ENCODE data around the gene PRADC1.
A peak's percentile ranks its signal among the peaks of the same experiment; 100 is the strongest.

Gene PRADC1

GRCh38 chr2:73255007-73255644 is 22.1 kb upstream of the PRADC1 start:
- TF ChIP-seq SIN3A (IDR thresholded peaks at IDR 0.05; ENCODE audit: borderline replicate concordance, insufficient read depth, low read length): no peak
- 0 out of 2 replicates have a peak, but pooled peaks have one; percentile 6 for TF ChIP-seq POLR2AphosphoS5 (IDR thresholded peaks at IDR 0.05; ENCODE audit: low read depth, low read length)
- TF ChIP-seq REST (IDR thresholded peaks at IDR 0.05; ENCODE audit: insufficient read depth in 1 of 2, low read depth in 2 of 2, low read length in 2 of 2): no peak
- TF ChIP-seq TAF1 (IDR thresholded peaks at IDR 0.05; ENCODE audit: borderline replicate concordance, insufficient read depth, low read length): no peak

GRCh38 chr2:73254343-73255006 is 21.4 kb upstream of the PRADC1 start:
- TF ChIP-seq FOXP2 (optimal IDR thresholded peaks at IDR 0.05; ENCODE audit: borderline replicate concordance, extremely low read depth, extremely low read length, insufficient read depth) (no peak), POLR2AphosphoS5 (IDR thresholded peaks at IDR 0.05; ENCODE audit: low read depth, low read length) (0 out of 2 replicates have a peak, but pooled peaks have one; percentile 41)

GRCh38 chr2:73253901-73254300 is 20.9 kb upstream of the PRADC1 start:
- TF ChIP-seq FOXP2 (optimal IDR thresholded peaks at IDR 0.05; ENCODE audit: borderline replicate concordance, extremely low read depth, extremely low read length, insufficient read depth): no peak
- no peak for TF ChIP-seq REST (IDR thresholded peaks at IDR 0.05; ENCODE audit: insufficient read depth in 1 of 2, low read depth in 2 of 2, low read length in 2 of 2)
- TF ChIP-seq TAF1 (IDR thresholded peaks at IDR 0.05; ENCODE audit: borderline replicate concordance, insufficient read depth, low read length): no peak
- TF ChIP-seq SIN3A (IDR thresholded peaks at IDR 0.05; ENCODE audit: borderline replicate concordance, insufficient read depth, low read length): no peak
- TF ChIP-seq POLR2AphosphoS5 (IDR thresholded peaks at IDR 0.05; ENCODE audit: low read depth, low read length): no peak

GRCh38 chr2:73253400-73253799 is 20.4 kb upstream of the PRADC1 start:
- no peak for TF ChIP-seq REST (IDR thresholded peaks at IDR 0.05; ENCODE audit: insufficient read depth in 1 of 2, low read depth in 2 of 2, low read length in 2 of 2)
- TF ChIP-seq POLR2AphosphoS5 (IDR thresholded peaks at IDR 0.05; ENCODE audit: low read depth, low read length): no peak
- no peak for TF ChIP-seq FOXP2 (optimal IDR thresholded peaks at IDR 0.05; ENCODE audit: borderline replicate concordance, extremely low read depth, extremely low read length, insufficient read depth)
- no peak for TF ChIP-seq SIN3A (IDR thresholded peaks at IDR 0.05; ENCODE audit: borderline replicate concordance, insufficient read depth, low read length)
- TF ChIP-seq TAF1 (IDR thresholded peaks at IDR 0.05; ENCODE audit: borderline replicate concordance, insufficient read depth, low read length): no peak

GRCh38 chr2:73252238-73253027 is 19.4 kb upstream of the PRADC1 start:
- TF ChIP-seq TAF1 (IDR thresholded peaks at IDR 0.05; ENCODE audit: borderline replicate concordance, insufficient read depth, low read length) (no peak), FOXP2 (optimal IDR thresholded peaks at IDR 0.05; ENCODE audit: borderline replicate concordance, extremely low read depth, extremely low read length, insufficient read depth) (no peak), REST (IDR thresholded peaks at IDR 0.05; ENCODE audit: insufficient read depth in 1 of 2, low read depth in 2 of 2, low read length in 2 of 2) (no peak), SIN3A (IDR thresholded peaks at IDR 0.05; ENCODE audit: borderline replicate concordance, insufficient read depth, low read length) (no peak), POLR2AphosphoS5 (IDR thresholded peaks at IDR 0.05; ENCODE audit: low read depth, low read length) (no peak)
